GM06990 (cell line): ENCODE data around the gene AKAIN1.

Source experiments
- DNase-seq: peaks from one replicate; pipeline ENCODE4 v3.0.0-alpha.2; 2011; ENCODE audit not compliant: insufficient read length; ENCODE audit errors: extremely low read depth
- H3K27me3 ChIP-seq: replicated peaks from 2 replicates; pipeline ENCODE4 v1.6.0; 2011; ENCODE audit warnings: low read length; ENCODE audit not compliant: control insufficient read depth, insufficient read depth
- H3K36me3 ChIP-seq: 2 replicates; pipeline ENCODE4 v1.5.1; 2011; ENCODE audit warnings: low read length; ENCODE audit not compliant: control insufficient read depth, insufficient read depth
- H3K4me3 ChIP-seq: replicated peaks from 2 replicates; pipeline ENCODE4 v1.5.1; 2011; ENCODE audit warnings: low read depth, mild to moderate bottlenecking, control low read depth, low read length
- CTCF ChIP-seq: IDR thresholded peaks from 2 replicates; pipeline ENCODE4 v1.5.1; 2011; ENCODE audit warnings: low read length, control low read depth, mild to moderate bottlenecking, inconsistent platforms; ENCODE audit not compliant: insufficient read depth, poor library complexity, severe bottlenecking

The AKAIN1 gene

DNA sequence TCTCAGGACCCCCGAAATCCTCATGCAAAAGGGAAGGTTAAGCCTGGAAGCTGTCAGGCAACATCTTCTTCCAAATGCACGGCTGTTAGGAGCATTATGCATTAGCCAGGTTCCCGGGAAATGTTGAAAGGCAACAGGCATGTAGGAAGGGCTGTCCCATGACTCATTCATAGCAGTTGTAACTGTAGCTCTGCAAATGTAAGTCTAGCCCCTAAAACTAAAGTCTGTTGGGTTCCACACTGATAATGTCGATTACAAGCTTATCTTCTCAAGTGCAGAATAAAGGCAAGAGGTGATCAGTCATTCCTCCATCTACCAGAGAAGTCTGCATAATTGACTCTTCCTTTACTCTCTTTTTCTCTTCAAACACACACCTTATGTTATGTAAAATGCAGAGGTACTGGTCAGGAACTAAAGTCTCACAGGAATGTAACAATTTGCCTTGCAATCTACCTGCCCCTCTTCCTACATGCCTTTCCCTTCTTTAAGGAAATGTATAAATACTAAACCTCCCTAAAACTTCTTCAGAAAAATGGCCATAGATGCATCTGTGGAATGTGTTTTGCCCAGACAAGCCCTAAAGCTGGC is 99.8 kb downstream of the AKAIN1 start:
- no peak for DNase-seq
- H3K36me3 ChIP-seq = no peaks in the 10 kb centered on the region
- no peaks in the 10 kb centered on the region for H3K27me3 ChIP-seq
- TF ChIP-seq CTCF = no peak
- no peak overlapping the region for H3K4me3 ChIP-seq

- no peaks in the 10 kb centered on the region for H3K27me3 ChIP-seq
- H3K4me3 ChIP-seq = no peak overlapping the region
- no peak for TF ChIP-seq CTCF
- H3K36me3 ChIP-seq = no peaks in the 10 kb centered on the region
- DNase-seq = no peak
Observed at GRCh38 chr18:5095239-5095638, 101.8 kb downstream of the AKAIN1 start.

DNA sequence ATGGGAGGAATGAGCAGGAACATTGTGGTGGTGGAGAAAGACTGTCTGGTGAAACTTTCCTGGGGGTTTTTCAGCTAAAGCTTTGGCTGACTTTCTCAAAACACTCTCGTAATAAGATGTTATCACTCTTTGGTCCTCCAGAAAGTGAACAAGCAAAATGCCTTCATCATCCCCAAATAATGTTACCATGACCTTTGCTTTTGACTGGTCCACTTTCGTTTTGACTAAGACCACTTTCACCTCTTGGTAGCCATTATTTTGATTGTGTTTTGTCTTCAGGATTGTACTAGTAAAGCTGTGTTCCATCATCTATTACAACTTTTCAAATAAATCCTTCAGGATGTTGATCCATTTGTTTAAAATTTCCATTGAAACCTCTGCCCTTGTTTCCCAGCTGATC is 103.2 kb downstream of the AKAIN1 start:
- TF ChIP-seq CTCF = no peak
- DNase-seq = peak; percentile 10
- H3K36me3 ChIP-seq = no peaks in the 10 kb centered on the region
- H3K27me3 ChIP-seq = no peaks in the 10 kb centered on the region
- no peak overlapping the region for H3K4me3 ChIP-seq
